ENCODE results near the gene PXK.

- TF ChIP-seq CTCF (IDR thresholded peaks at IDR 0.05) (no peak), POLR2A (IDR thresholded peaks at IDR 0.05) (no peak)
Observed at GRCh38 chr3:58469096-58469495, 136.4 kb downstream of the PXK start.
